Colonic mucosa (tissue), 4 donors: ENCODE results near the gene FATE1. TPM values are rescaled to one million over a fixed set of nuclear protein-coding genes. Genes with fewer than 3 reads are reported as not detected.

Experiments used
- DNase-seq: peaks from one replicate; pipeline ENCODE4 v3.0.0-alpha.2; 2020
- H3K27ac ChIP-seq: fragments of 200-600 bp; one replicate; pipeline ENCODE4 v1.8.0; 2021
- H3K27me3 ChIP-seq: fragments of 200-600 bp; one replicate; pipeline ENCODE4 v1.8.0; 2021
- H3K36me3 ChIP-seq: fragments of 200-600 bp; one replicate; pipeline ENCODE4 v1.8.0; 2021
- H3K4me1 ChIP-seq: fragments of 200-600 bp; one replicate; pipeline ENCODE4 v1.8.0; 2021; ENCODE audit warnings: mild to moderate bottlenecking
- H3K4me3 ChIP-seq: fragments of 200-600 bp; one replicate; pipeline ENCODE4 v1.8.0; 2021
- H3K9ac ChIP-seq, 2 donors: one replicate each; pipeline ENCODE4 v1.7.0; 2013; ENCODE audit warnings: control low read depth in 2 of 2, low read depth in 2 of 2, low read length in 2 of 2
- H3K9me3 ChIP-seq: fragments of 200-600 bp; one replicate; pipeline ENCODE4 v1.8.0; 2021
- CTCF ChIP-seq: fragments of 200-600 bp; IDR thresholded peaks from one replicate; pipeline ENCODE4 v1.8.0; 2022; ENCODE audit warnings: antibody characterized with exemption, mild to moderate bottlenecking
- intact Hi-C: fragments of 100-400 bp; cut with DNase I; formaldehyde crosslinking; loops from one replicate; pipeline ENCODE4 v1.14.1; 2022
- total RNA-seq, 2 donors: library from RNA; stranded (reverse); fragmentation: NEBNext Ultra II Directional in 1 of 2; extraction: Animal tissue kit (Norgen Biotek cat#: 25700) in 1 of 2; gene quantifications; one replicate each; pipeline ENCODE4 v1.2.1, GENCODE V29; 2021
- donor health status: healthy.
- donor health status: DM: no; HTN: no; CAD: no.
- donor health status: DM: no; HTN: no; CAD: no.

Gene FATE1
- total RNA-seq, 2 donors from 2014 or later, result not detected

DNA sequence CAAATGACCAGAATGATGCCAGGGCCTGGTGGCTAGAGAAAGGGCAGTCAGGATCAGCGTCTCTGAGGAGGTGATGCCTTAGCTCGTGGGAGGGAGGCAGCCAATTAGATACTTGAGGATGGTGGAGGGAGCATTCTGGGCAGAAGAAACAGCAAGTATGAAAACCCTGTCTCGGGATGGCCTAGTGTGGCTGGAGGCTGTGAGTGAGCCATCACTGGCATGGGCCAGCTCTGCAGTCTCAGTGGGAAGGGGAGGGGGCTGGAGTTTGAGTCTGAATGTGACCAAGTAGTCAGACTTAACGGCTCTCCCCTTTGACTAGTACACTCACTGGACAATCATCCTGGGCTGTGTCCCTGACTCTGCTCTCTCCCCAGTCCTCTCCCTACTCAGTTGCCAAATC is 25.8 kb downstream of the FATE1 start:
- no peak for TF ChIP-seq CTCF

DNA sequence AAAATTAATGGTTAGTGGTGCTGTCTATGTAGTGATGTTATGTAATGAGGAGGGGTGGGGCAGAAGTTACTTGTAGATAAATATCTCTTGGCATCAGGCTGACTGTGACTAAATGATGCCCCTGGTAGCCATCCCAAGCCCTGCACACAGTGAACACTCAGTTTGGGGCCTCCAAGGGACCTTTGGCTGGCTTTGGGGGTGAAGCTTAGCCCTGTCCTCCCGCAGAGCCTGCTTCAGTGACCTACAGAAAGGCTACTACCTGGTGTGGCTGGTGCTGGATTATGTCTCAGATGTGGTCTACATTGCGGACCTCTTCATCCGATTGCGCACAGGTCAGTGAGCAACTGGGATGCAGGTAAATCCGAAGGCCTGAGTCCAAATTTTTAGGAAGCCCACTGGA is 26.5 kb downstream of the FATE1 start:
- Histone ChIP-seq H3K4me1 (no peaks in the 10 kb centered on the region), H3K36me3 (no peaks in the 10 kb centered on the region), H3K9me3 (no peaks in the 10 kb centered on the region), H3K27ac (no peak overlapping the region), H3K27me3 (no peaks in the 10 kb centered on the region), H3K4me3 (no peak overlapping the region), H3K9ac (no peak overlapping the region)
- DNase-seq, result no peak
- intact Hi-C loops, result no loop called here
- no peak for TF ChIP-seq CTCF

More for the DNA sequence above, 25.8 kb downstream of the FATE1 start:
- H3K27ac ChIP-seq, result no peak overlapping the region
- H3K4me1 ChIP-seq, result no peaks in the 10 kb centered on the region
- no peaks in the 10 kb centered on the region for H3K9me3 ChIP-seq
- intact Hi-C loops, result no loop called here
- H3K9ac ChIP-seq, result no peak overlapping the region
- no peak for DNase-seq
- H3K27me3 ChIP-seq, result no peaks in the 10 kb centered on the region
- no peak overlapping the region for H3K4me3 ChIP-seq
- H3K36me3 ChIP-seq, result no peaks in the 10 kb centered on the region

GRCh38 chrX:151743651-151744470 is 28.0 kb downstream of the FATE1 start:
- Histone ChIP-seq H3K4me1 (no peaks in the 10 kb centered on the region), H3K9ac (no peak overlapping the region), H3K4me3 (no peak overlapping the region), H3K27ac (no peak overlapping the region), H3K9me3 (no peaks in the 10 kb centered on the region), H3K27me3 (no peaks in the 10 kb centered on the region), H3K36me3 (no peaks in the 10 kb centered on the region)
- TF ChIP-seq CTCF, result no peak
- intact Hi-C loops, result no loop called here
- DNase-seq, result no peak

DNA sequence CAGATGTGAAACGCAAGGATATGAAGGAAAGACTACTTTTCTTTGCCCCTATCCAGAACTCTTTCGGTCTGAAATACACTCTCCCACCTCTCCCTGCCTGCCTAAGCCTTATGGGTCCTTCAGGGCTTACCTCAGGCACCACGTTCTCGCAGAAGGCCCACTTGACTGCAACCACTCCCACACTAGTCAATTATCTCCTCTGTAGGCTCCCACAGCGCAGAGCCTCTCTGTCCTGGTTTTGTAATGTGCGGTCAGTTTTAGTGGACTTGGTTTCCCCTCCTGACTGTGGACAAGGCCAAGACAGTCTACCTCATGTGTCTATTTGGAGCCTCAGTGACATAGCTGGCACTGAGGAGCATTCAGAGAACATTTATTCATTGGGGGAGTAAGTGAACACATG is 29.8 kb downstream of the FATE1 start:
- H3K4me3 ChIP-seq, result no peak overlapping the region
- no peaks in the 10 kb centered on the region for H3K9me3 ChIP-seq
- H3K9ac ChIP-seq, result no peak overlapping the region
- intact Hi-C loops, result no loop called here
- H3K27ac ChIP-seq, result no peak overlapping the region
- DNase-seq, result no peak
- no peaks in the 10 kb centered on the region for H3K4me1 ChIP-seq
- H3K27me3 ChIP-seq, result no peaks in the 10 kb centered on the region
- no peaks in the 10 kb centered on the region for H3K36me3 ChIP-seq
- no peak for TF ChIP-seq CTCF

DNA sequence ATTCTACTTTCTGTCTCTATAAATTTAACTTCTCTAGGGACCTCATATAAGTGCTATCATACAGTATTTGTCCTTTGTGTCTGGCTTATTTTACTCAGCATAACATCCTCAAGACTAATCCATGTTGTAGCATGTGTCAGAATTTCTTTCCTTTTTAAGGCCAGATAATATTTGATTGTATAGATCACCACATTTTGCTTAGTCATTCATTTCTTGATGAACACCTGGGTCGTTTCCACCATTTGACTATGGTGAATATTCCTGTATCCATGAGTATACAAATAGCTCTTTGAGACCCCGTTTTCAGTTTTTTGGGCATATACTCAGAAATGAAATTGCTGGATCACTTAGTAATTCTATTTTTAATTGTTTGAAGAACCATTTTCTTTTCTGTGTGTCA is 30.7 kb downstream of the FATE1 start:
- Histone ChIP-seq H3K9me3 (no peaks in the 10 kb centered on the region), H3K4me3 (no peak overlapping the region), H3K36me3 (no peaks in the 10 kb centered on the region), H3K27ac (no peak overlapping the region), H3K9ac (no peak overlapping the region), H3K27me3 (no peaks in the 10 kb centered on the region), H3K4me1 (no peaks in the 10 kb centered on the region)
- intact Hi-C loops, result no loop called here
- no peak for TF ChIP-seq CTCF
- DNase-seq, result no peak
